RPMI7951 (cell line): ENCODE data around the gene TRAPPC3. TPM values are rescaled to one million over a fixed set of nuclear protein-coding genes. Genes with fewer than 3 reads are reported as not detected.

Experiments used
- total RNA-seq: library from RNA; depleted of rRNA; stranded (reverse); fragments of >200 nt; shearing (Covaris generic); gene quantifications from 2 replicates; pipeline ENCODE4 v1.2.3, GENCODE V29; 2014; rRNA removed

Gene TRAPPC3
- total RNA-seq, 1 experiment from 2014 or later = 78.2 TPM

Other genes with a start within 250 kb of the TRAPPC3 start
- gene AGO3, start 218.4 kb downstream of the TRAPPC3 start, total RNA-seq = 10.4 and 13.9 TPM in 2 replicates
- 0.20 TPM in 1 of 2 replicates, not detected in the other for gene TEKT2, start 65.4 kb downstream of the TRAPPC3 start, total RNA-seq
- gene ADPRS, start 60.6 kb downstream of the TRAPPC3 start, total RNA-seq = 53.9 and 65.9 TPM in 2 replicates
- gene COL8A2, start 24.3 kb downstream of the TRAPPC3 start, total RNA-seq = 0.88 and 0.96 TPM in 2 replicates
- 82.4 and 107 TPM in 2 replicates for gene MAP7D1, start 6.7 kb upstream of the TRAPPC3 start, total RNA-seq
- gene THRAP3, start 75.0 kb upstream of the TRAPPC3 start, total RNA-seq = 62.0 and 75.0 TPM in 2 replicates
- 4.3 and 7.2 TPM in 2 replicates for gene SH3D21, start 156.9 kb upstream of the TRAPPC3 start, total RNA-seq
- gene EVA1B, start 174.2 kb upstream of the TRAPPC3 start, total RNA-seq = 78.7 and 112 TPM in 2 replicates
- gene STK40, start 236.4 kb upstream of the TRAPPC3 start, total RNA-seq = 16.7 and 18.2 TPM in 2 replicates
- gene LSM10, start 248.4 kb upstream of the TRAPPC3 start, total RNA-seq = 6.6 and 7.8 TPM in 2 replicates